ENCODE results near the gene KRT2.

Gene KRT2

GRCh38 chr12:52611080-52611468 is 40.9 kb downstream of the KRT2 start:
- TF ChIP-seq TAF1 (IDR thresholded peaks at IDR 0.05; ENCODE audit: low read depth) = no peak

DNA sequence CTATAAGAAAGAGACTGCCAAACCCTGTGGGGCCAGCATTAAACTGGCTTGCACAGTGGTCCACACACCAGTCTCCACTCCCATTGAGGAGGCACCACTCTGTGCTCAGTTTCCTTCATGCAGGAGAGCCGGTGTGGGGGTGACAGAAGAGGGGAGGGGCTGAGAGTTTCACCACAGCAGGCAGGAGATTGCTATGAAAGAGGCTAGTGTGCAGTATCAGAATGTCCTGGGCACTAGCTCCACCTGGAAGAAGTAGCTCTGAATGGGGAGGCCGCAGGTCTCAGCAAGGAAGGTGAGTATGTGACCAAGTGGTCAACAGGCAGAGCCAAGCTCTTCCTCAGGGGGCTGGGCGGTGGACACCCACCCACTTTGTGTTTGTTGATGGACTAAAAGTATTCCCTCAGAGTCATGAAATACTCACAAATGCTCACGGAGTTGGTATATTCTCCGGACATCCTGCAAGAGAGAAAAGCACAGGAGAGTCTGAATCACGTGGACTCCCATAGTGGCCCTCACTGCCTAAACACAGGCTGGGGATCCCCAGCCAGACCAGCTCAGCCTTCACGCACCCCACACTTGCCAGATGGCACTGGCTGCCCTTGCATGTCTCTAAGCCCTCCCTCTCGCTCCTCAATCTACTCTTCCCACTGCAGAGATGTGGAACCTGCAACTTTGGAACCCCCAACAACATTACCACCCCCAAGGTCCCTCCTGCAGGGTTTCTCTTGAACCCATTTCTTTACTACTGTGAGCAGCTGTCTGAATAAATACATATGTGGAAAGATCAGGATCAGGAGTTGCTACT is 43.0 kb downstream of the KRT2 start:
- TF ChIP-seq RAD21 (IDR thresholded peaks at IDR 0.05; ENCODE audit: low read depth) (no peak), ZBTB7A (IDR thresholded peaks at IDR 0.05; ENCODE audit: low read depth) (no peak), FOXM1 (IDR thresholded peaks at IDR 0.05; ENCODE audit: borderline replicate concordance, low read depth) (no peak), NFIC (IDR thresholded peaks at IDR 0.05) (no peak), TEAD4 (IDR thresholded peaks at IDR 0.05) (no peak), CREB1 (IDR thresholded peaks at IDR 0.05; ENCODE audit: low read depth) (no peak), TAF1 (IDR thresholded peaks at IDR 0.05; ENCODE audit: low read depth) (no peak), TCF12 (IDR thresholded peaks at IDR 0.05; ENCODE audit: low read depth) (no peak), EP300 (IDR thresholded peaks at IDR 0.05; ENCODE audit: borderline replicate concordance) (no peak), MAX (IDR thresholded peaks at IDR 0.05) (no peak), YY1 (IDR thresholded peaks at IDR 0.05; ENCODE audit: low read depth) (no peak), CEBPB (IDR thresholded peaks at IDR 0.05) (no peak), EGR1 (IDR thresholded peaks at IDR 0.05) (no peak), USF1 (IDR thresholded peaks at IDR 0.05) (no peak), REST (IDR thresholded peaks at IDR 0.05; ENCODE audit: low read depth) (no peak)

- no peak for TF ChIP-seq EP300 (IDR thresholded peaks at IDR 0.05; ENCODE audit: borderline replicate concordance)
- TF ChIP-seq CREB1 (IDR thresholded peaks at IDR 0.05; ENCODE audit: low read depth) = no peak
- no peak for TF ChIP-seq NFIC (IDR thresholded peaks at IDR 0.05)
- no peak for TF ChIP-seq TAF1 (IDR thresholded peaks at IDR 0.05; ENCODE audit: low read depth)
- TF ChIP-seq REST (IDR thresholded peaks at IDR 0.05; ENCODE audit: low read depth) = no peak
- no peak for TF ChIP-seq FOXM1 (IDR thresholded peaks at IDR 0.05; ENCODE audit: borderline replicate concordance, low read depth)
These were observed 43.9 kb downstream of the KRT2 start for GRCh38 chr12:52608161-52608560.

DNA sequence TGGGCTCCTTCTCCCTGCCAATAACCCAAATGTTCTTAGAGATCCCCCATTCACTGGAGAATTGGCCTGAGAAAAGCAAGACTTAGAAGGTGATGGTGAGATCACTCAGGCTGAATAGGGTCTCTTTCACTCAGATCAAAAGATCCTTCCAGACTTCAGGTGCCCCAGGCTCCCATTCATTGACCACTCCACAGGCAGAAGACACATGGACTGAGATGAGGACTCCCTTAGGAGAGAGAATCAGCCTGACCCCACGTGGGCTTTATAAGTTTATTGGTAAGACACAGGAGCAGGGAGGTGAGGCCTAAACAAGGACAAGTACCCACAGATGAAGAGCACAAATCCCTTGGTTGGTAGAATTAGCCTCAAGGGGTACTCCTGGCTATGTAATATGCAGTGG is 44.7 kb downstream of the KRT2 start:
- no peak for TF ChIP-seq CREB1 (IDR thresholded peaks at IDR 0.05; ENCODE audit: low read depth)
- TF ChIP-seq USF1 (IDR thresholded peaks at IDR 0.05) = no peak
- TF ChIP-seq RAD21 (IDR thresholded peaks at IDR 0.05; ENCODE audit: low read depth) = no peak
- TF ChIP-seq ZBTB7A (IDR thresholded peaks at IDR 0.05; ENCODE audit: low read depth) = no peak
- no peak for TF ChIP-seq EGR1 (IDR thresholded peaks at IDR 0.05)
- no peak for TF ChIP-seq CEBPB (IDR thresholded peaks at IDR 0.05)

- no peak for TF ChIP-seq TCF12 (IDR thresholded peaks at IDR 0.05; ENCODE audit: low read depth)
- no peak for TF ChIP-seq RAD21 (IDR thresholded peaks at IDR 0.05; ENCODE audit: low read depth)
- no peak for TF ChIP-seq FOXM1 (IDR thresholded peaks at IDR 0.05; ENCODE audit: borderline replicate concordance, low read depth)
- no peak for TF ChIP-seq EGR1 (IDR thresholded peaks at IDR 0.05)
These were observed 45.3 kb downstream of the KRT2 start for GRCh38 chr12:52606581-52607218.

- TF ChIP-seq EGR1 (IDR thresholded peaks at IDR 0.05) = no peak
These were observed 45.9 kb downstream of the KRT2 start for GRCh38 chr12:52606096-52606495.

GRCh38 chr12:52605542-52605941 is 46.5 kb downstream of the KRT2 start:
- TF ChIP-seq ZBTB7A (IDR thresholded peaks at IDR 0.05; ENCODE audit: low read depth) (no peak), TCF12 (IDR thresholded peaks at IDR 0.05; ENCODE audit: low read depth) (no peak), REST (IDR thresholded peaks at IDR 0.05; ENCODE audit: low read depth) (no peak), EGR1 (IDR thresholded peaks at IDR 0.05) (no peak), CREB1 (IDR thresholded peaks at IDR 0.05; ENCODE audit: low read depth) (no peak), YY1 (IDR thresholded peaks at IDR 0.05; ENCODE audit: low read depth) (no peak), NFIC (IDR thresholded peaks at IDR 0.05) (no peak), TEAD4 (IDR thresholded peaks at IDR 0.05) (no peak), RAD21 (IDR thresholded peaks at IDR 0.05; ENCODE audit: low read depth) (no peak)
